ENCODE measurements around the gene ASCC3. TPM values are rescaled to one million over a fixed set of nuclear protein-coding genes. Genes with fewer than 3 reads are reported as not detected.
A peak's percentile ranks its signal among the peaks of the same experiment; 100 is the strongest.

The ASCC3 gene
- total RNA-seq, 1 experiment from 2014 or later, result 48.2 TPM

DNA sequence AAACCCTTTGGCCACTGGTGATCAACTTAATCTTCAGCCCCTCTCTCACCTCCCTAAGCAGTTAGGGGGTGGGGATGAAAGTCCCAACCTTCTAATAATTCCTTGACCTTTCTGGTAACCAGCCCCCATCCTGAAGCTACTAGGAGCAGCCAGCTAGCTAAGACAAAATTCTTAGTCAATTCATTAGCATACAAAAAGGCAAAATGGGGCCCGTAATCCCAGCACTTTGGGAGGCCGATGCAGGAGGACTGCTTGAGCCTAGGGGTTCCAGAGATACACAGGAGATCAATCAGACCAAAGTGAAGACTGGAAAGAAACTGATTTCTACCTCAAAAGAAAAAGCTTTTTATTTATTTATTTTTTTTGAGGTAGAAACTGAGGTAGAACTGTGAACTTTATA lies 1.8 kb downstream of the ASCC3 start:
- DNase-seq, result no peak
- Mint-ChIP-seq H3K27me3 (ENCODE audit: insufficient read depth, unreplicated experiment) (no peaks in the 10 kb centered on the region), H3K27ac (ENCODE audit: unreplicated experiment) (no peak overlapping the region), H3K9me3 (ENCODE audit: unreplicated experiment) (no peaks in the 10 kb centered on the region), H3K4me3 (ENCODE audit: unreplicated experiment) (peak overlapping the region; percentile 87), H3K36me3 (ENCODE audit: insufficient read depth, unreplicated experiment) (peaks cover 10% of the 10 kb centered on the region), H3K4me1 (ENCODE audit: low read depth, unreplicated experiment) (peaks cover 31% of the 10 kb centered on the region)
- Histone ChIP-seq H3K4me3 (ENCODE audit: low read depth, low read length) (no peak overlapping the region), H3K9me3 (no peaks in the 10 kb centered on the region), H3K4me1 (peaks cover 45% of the 10 kb centered on the region), H3K27me3 (replicated peaks; ENCODE audit: control insufficient read depth, insufficient read depth, low read length) (no peaks in the 10 kb centered on the region), H3K36me3 (ENCODE audit: control insufficient read depth, insufficient read depth, low read length) (no peaks in the 10 kb centered on the region)
- intact Hi-C loops (cut with micrococcal nuclease; ENCODE audit: unreplicated experiment), result no loop called here
- TF ChIP-seq, protein P1, sequence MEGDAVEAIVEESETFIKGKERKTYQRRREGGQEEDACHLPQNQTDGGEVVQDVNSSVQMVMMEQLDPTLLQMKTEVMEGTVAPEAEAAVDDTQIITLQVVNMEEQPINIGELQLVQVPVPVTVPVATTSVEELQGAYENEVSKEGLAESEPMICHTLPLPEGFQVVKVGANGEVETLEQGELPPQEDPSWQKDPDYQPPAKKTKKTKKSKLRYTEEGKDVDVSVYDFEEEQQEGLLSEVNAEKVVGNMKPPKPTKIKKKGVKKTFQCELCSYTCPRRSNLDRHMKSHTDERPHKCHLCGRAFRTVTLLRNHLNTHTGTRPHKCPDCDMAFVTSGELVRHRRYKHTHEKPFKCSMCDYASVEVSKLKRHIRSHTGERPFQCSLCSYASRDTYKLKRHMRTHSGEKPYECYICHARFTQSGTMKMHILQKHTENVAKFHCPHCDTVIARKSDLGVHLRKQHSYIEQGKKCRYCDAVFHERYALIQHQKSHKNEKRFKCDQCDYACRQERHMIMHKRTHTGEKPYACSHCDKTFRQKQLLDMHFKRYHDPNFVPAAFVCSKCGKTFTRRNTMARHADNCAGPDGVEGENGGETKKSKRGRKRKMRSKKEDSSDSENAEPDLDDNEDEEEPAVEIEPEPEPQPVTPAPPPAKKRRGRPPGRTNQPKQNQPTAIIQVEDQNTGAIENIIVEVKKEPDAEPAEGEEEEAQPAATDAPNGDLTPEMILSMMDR (IDR thresholded peaks at IDR 0.05; ENCODE audit: insufficient read depth in 1 of 2, low read depth in 1 of 2, low read length in 1 of 2, severe bottlenecking in 1 of 2, unreplicated experiment in 1 of 2), result no peak
- no TSS peak for BruUV-seq (replicated peaks)
- ChIA-PET CTCF (no interaction called here), POLR2A (no interaction called here)

DNA sequence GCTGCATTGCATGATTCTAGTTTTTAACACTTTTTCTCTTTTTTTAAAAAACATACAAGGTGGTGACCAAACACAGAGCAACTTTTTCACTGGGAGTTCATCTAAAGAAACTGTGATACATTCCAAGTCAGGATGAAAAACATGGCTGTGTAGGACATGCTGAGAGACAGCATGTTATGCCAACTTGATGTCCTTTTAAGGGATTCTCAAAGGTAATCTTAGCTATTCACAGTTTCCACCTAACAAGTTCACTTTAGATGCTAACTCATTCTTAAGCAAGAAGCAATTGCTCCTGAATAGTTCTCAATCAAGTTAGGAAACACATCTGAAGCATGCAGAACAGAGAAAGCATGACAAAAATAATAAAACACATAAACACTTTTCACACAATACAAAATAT lies 3.3 kb downstream of the ASCC3 start:
- no TSS peak for BruUV-seq (replicated peaks)
- intact Hi-C loops (cut with micrococcal nuclease; ENCODE audit: unreplicated experiment), result no loop called here
- no peak overlapping the region for H3K4me3 Mint-ChIP-seq (ENCODE audit: unreplicated experiment)

DNA sequence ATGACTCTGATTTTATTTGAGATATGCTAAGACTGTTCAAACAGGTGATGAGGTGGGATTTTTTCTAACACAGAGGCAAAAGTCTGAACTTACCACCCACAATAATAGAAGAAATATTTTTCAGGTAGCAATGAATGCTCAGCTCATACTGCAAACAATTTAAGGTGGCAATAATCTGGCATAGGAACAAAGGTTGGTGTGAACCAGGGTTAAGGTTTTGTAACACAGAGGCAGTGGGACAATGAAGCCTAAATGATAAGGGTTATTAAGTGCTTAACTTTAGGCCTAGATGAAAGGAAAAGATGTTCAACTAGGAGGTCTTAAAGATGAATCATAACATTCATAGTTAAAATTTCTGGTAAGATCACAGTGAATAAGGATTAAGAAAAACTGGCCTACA lies 4.9 kb downstream of the ASCC3 start:
- Histone ChIP-seq H3K9me3 (no peaks in the 10 kb centered on the region), H3K27me3 (replicated peaks; ENCODE audit: control insufficient read depth, insufficient read depth, low read length) (no peaks in the 10 kb centered on the region), H3K4me3 (ENCODE audit: low read depth, low read length) (no peak overlapping the region), H3K4me1 (peaks cover 45% of the 10 kb centered on the region), H3K36me3 (ENCODE audit: control insufficient read depth, insufficient read depth, low read length) (no peaks in the 10 kb centered on the region)
- Mint-ChIP-seq H3K27ac (ENCODE audit: unreplicated experiment) (no peak overlapping the region), H3K4me3 (ENCODE audit: unreplicated experiment) (peak overlapping the region; percentile 13), H3K36me3 (ENCODE audit: insufficient read depth, unreplicated experiment) (peaks cover 12% of the 10 kb centered on the region), H3K27me3 (ENCODE audit: insufficient read depth, unreplicated experiment) (no peaks in the 10 kb centered on the region), H3K4me1 (ENCODE audit: low read depth, unreplicated experiment) (peaks cover 21% of the 10 kb centered on the region), H3K9me3 (ENCODE audit: unreplicated experiment) (no peaks in the 10 kb centered on the region)
- intact Hi-C loops (cut with micrococcal nuclease; ENCODE audit: unreplicated experiment), result no loop called here
- TF ChIP-seq, protein P1 (IDR thresholded peaks at IDR 0.05; ENCODE audit: insufficient read depth in 1 of 2, low read depth in 1 of 2, low read length in 1 of 2, severe bottlenecking in 1 of 2, unreplicated experiment in 1 of 2), result no peak
- peak in 1 of 2 experiments; percentile 50 for DNase-seq
- no TSS peak for BruUV-seq (replicated peaks)
- ChIA-PET POLR2A (no interaction called here), CTCF (no interaction called here)

More for the DNA sequence above, 3.3 kb downstream of the ASCC3 start:
- POLR2A ChIA-PET, result no interaction called here
- Mint-ChIP-seq H3K27me3 (ENCODE audit: insufficient read depth, unreplicated experiment) (no peaks in the 10 kb centered on the region), H3K9me3 (ENCODE audit: unreplicated experiment) (no peaks in the 10 kb centered on the region), H3K4me1 (ENCODE audit: low read depth, unreplicated experiment) (peaks cover 32% of the 10 kb centered on the region), H3K27ac (ENCODE audit: unreplicated experiment) (no peak overlapping the region), H3K36me3 (ENCODE audit: insufficient read depth, unreplicated experiment) (peaks cover 17% of the 10 kb centered on the region)
- Histone ChIP-seq H3K4me1 (peaks cover 45% of the 10 kb centered on the region), H3K27me3 (replicated peaks; ENCODE audit: control insufficient read depth, insufficient read depth, low read length) (no peaks in the 10 kb centered on the region), H3K36me3 (ENCODE audit: control insufficient read depth, insufficient read depth, low read length) (no peaks in the 10 kb centered on the region), H3K9me3 (no peaks in the 10 kb centered on the region), H3K4me3 (ENCODE audit: low read depth, low read length) (no peak overlapping the region)
- no peak for DNase-seq
- CTCF ChIA-PET, result no interaction called here
- TF ChIP-seq, protein P1 (IDR thresholded peaks at IDR 0.05; ENCODE audit: insufficient read depth in 1 of 2, low read depth in 1 of 2, low read length in 1 of 2, severe bottlenecking in 1 of 2, unreplicated experiment in 1 of 2), result no peak

Measured in Caco-2 (cell line).